ENCODE data around the gene CNTNAP2. TPM values are rescaled to one million over a fixed set of nuclear protein-coding genes. Genes with fewer than 3 reads are reported as not detected.

The CNTNAP2 gene
- total and polyA plus RNA-seq, 9 of the 15 experiments (the other 6 are each of a cell fraction or from before 2014, with no cell fraction given) = 0.04 to 0.62 (median 0.09) TPM; not detected in 4

DNA sequence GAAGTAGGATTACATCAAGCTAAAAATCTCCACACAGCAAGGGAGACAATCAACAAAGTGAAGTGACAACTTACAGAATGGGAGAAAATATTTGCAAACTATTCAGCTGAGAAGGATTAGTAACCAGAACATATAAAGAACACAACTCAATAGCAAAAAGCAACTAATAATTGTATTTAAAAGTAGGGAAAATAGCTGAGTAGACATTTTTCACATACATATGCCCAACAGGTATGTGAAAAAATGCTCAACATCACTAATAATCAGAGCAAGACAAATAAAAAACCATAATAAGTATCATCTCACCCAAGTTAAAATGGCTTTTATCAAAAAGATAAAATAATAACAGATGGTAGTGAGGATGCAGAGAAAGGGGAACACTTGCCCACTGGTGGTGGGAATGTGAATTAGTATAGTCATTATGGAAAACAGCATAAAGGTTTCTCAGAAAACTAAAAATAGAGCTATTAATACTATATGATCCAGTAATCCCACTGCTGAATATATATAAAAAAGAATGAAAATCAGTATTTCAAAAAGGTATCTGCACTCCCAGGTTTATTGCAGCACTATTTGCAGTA is 1689.5 kb downstream of the CNTNAP2 start:
- in situ Hi-C loops (cut with MboI) = no loop called here

More for the DNA sequence above, 1689.5 kb downstream of the CNTNAP2 start:
- Histone ChIP-seq H3K9me1 (ENCODE audit: control insufficient read depth, insufficient read depth, low read length) (no peaks in the 10 kb centered on the region), H2AFZ (ENCODE audit: low read depth, low read length) (no peak overlapping the region), H3K27ac (ENCODE audit: extremely low read depth, low read depth, low read length) (no peak overlapping the region), H4K20me1 (replicated peaks; ENCODE audit: control insufficient read depth, insufficient read depth, low read length) (no peaks in the 10 kb centered on the region), H3K79me2 (ENCODE audit: control insufficient read depth, insufficient read depth, low read length) (no peaks in the 10 kb centered on the region), H3K4me3 (no peak overlapping the region), H3K4me1 (replicated peaks in 1 of 2; ENCODE audit: control insufficient read depth in 2 of 2, insufficient read depth in 2 of 2, low read length in 2 of 2) (no peaks in the 10 kb centered on the region), H3K27me3 (ENCODE audit: control insufficient read depth in 2 of 2, insufficient read depth in 2 of 2, low read length in 2 of 2) (no peaks in the 10 kb centered on the region), H3K9ac (ENCODE audit: insufficient read depth in 1 of 2, low read depth in 2 of 2, low read length in 2 of 2) (no peak overlapping the region), H3K4me2 (ENCODE audit: insufficient read depth, low read length) (no peak overlapping the region), H3K36me3 (ENCODE audit: control insufficient read depth, insufficient read depth, low read length) (no peaks in the 10 kb centered on the region), H3K9me3 (replicated peaks; ENCODE audit: control insufficient read depth, insufficient read depth, low read depth, low read length) (peaks cover 2% of the 10 kb centered on the region)
- DNase-seq (ENCODE audit: extremely low read depth in 1 of 4, low spot score in 3 of 4) = no peak
- no TSS peak for BruUV-seq (replicated peaks)
- intact Hi-C loops (cut with micrococcal nuclease) = no loop called here
- ChIA-PET CTCF (ENCODE audit: low intra/inter-chr PET ratio) (no interaction called here), POLR2A (no interaction called here)
- TF ChIP-seq, protein P1, sequence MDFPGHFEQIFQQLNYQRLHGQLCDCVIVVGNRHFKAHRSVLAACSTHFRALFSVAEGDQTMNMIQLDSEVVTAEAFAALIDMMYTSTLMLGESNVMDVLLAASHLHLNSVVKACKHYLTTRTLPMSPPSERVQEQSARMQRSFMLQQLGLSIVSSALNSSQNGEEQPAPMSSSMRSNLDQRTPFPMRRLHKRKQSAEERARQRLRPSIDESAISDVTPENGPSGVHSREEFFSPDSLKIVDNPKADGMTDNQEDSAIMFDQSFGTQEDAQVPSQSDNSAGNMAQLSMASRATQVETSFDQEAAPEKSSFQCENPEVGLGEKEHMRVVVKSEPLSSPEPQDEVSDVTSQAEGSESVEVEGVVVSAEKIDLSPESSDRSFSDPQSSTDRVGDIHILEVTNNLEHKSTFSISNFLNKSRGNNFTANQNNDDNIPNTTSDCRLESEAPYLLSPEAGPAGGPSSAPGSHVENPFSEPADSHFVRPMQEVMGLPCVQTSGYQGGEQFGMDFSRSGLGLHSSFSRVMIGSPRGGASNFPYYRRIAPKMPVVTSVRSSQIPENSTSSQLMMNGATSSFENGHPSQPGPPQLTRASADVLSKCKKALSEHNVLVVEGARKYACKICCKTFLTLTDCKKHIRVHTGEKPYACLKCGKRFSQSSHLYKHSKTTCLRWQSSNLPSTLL (IDR thresholded peaks at IDR 0.05) = no peak
- TF ChIP-seq MAFK (IDR thresholded peaks at IDR 0.05; ENCODE audit: low read length) (peak; percentile 95), C11orf30 (IDR thresholded peaks at IDR 0.05; ENCODE audit: low read depth) (peak; percentile 84), BRCA1 (IDR thresholded peaks at IDR 0.05) (no peak), BRCA1 (CRISPR knock-in tag; IDR thresholded peaks at IDR 0.05) (no peak), MAFG (tag; conservative IDR thresholded peaks at IDR 0.05) (peak; percentile 90), BRD9 (IDR thresholded peaks at IDR 0.05; ENCODE audit: low read depth, partially characterized antibody) (no peak), ZNF316 (IDR thresholded peaks at IDR 0.05) (peak; percentile 94), ZNF507 (tag; conservative IDR thresholded peaks at IDR 0.05) (no peak), MAFF (IDR thresholded peaks at IDR 0.05; ENCODE audit: low read length) (peak; percentile 95)
- TF ChIP-seq, protein P2, sequence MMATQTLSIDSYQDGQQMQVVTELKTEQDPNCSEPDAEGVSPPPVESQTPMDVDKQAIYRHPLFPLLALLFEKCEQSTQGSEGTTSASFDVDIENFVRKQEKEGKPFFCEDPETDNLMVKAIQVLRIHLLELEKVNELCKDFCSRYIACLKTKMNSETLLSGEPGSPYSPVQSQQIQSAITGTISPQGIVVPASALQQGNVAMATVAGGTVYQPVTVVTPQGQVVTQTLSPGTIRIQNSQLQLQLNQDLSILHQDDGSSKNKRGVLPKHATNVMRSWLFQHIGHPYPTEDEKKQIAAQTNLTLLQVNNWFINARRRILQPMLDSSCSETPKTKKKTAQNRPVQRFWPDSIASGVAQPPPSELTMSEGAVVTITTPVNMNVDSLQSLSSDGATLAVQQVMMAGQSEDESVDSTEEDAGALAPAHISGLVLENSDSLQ (IDR thresholded peaks at IDR 0.05) = no peak
- FAIRE-seq = no peak
- no peak for ATAC-seq
